ENCODE results near the gene HK2.

The HK2 gene

GRCh38 chr2:74937221-74937880, 103.4 kb downstream of the HK2 start:
- no peak for DNase-seq (ENCODE audit: low read depth)

- no peak for DNase-seq (ENCODE audit: low read depth)
These were observed 104.3 kb downstream of the HK2 start for GRCh38 chr2:74938264-74938663.

GRCh38 chr2:74939919-74940812, 106.2 kb downstream of the HK2 start:
- no peak for DNase-seq (ENCODE audit: low read depth)

- no peak for DNase-seq (ENCODE audit: low read depth)
These were observed 107.4 kb downstream of the HK2 start for GRCh38 chr2:74941284-74941683.

- DNase-seq (ENCODE audit: low read depth) = no peak
These were observed 108.3 kb downstream of the HK2 start for GRCh38 chr2:74942263-74942662.
